Endometrial microvascular endothelial cells (primary cell): ENCODE measurements around the gene RAP2B. TPM values are rescaled to one million over a fixed set of nuclear protein-coding genes. Genes with fewer than 3 reads are reported as not detected.
"Not testable (repeated sequence)": the region's sequence is repeated elsewhere in the genome, so short reads cannot be mapped to it uniquely, and the experiment has no call there.

Source experiments
- in situ Hi-C: cut with HindIII; loops from 2 replicates; pipeline ENCODE4 v1.10.0; 2017; ENCODE audit warnings: low sequenced_read_pairs, low pct_unique_long_range_greater_than_20kb; ENCODE audit errors: inconsistent ontology term
- total RNA-seq: library from RNA; depleted of rRNA; stranded (reverse); fragments of >200 nt; gene quantifications from one replicate; pipeline ENCODE4 v1.2.3, GENCODE V29; 2015; ENCODE audit errors: inconsistent ontology term

The RAP2B gene
- total RNA-seq, 1 donor from 2014 or later = 24.3 TPM

- in situ Hi-C loops = no loop called here
These were observed 18.9 kb downstream of the RAP2B start for GRCh38 chr3:153180860-153181372.

GRCh38 chr3:153182501-153183293 is 20.7 kb downstream of the RAP2B start:
- in situ Hi-C loops = no loop called here

- in situ Hi-C loops = no loop called here
These were observed 28.9 kb downstream of the RAP2B start for GRCh38 chr3:153190923-153191322.

GRCh38 chr3:153192327-153192726 is 30.3 kb downstream of the RAP2B start:
- in situ Hi-C loops = no loop called here

- in situ Hi-C loops = not testable (repeated sequence)
These were observed 31.9 kb downstream of the RAP2B start for GRCh38 chr3:153193786-153194476.

- in situ Hi-C loops = no loop called here
These were observed 33.4 kb downstream of the RAP2B start for GRCh38 chr3:153195349-153195879.

GRCh38 chr3:153209596-153209995 is 47.6 kb downstream of the RAP2B start:
- in situ Hi-C loops = no loop called here

- in situ Hi-C loops = no loop called here
These were observed 48.1 kb downstream of the RAP2B start for GRCh38 chr3:153210146-153210545.

- in situ Hi-C loops = no loop called here
These were observed 48.6 kb downstream of the RAP2B start for GRCh38 chr3:153210660-153211059.

- in situ Hi-C loops = no loop called here
These were observed 53.5 kb downstream of the RAP2B start for GRCh38 chr3:153215497-153215896.

GRCh38 chr3:153215966-153216365 is 53.9 kb downstream of the RAP2B start:
- in situ Hi-C loops = no loop called here

GRCh38 chr3:153216928-153217327 is 54.9 kb downstream of the RAP2B start:
- in situ Hi-C loops = no loop called here

GRCh38 chr3:153219146-153219545 is 57.1 kb downstream of the RAP2B start:
- in situ Hi-C loops = no loop called here
